HG03060 (cell line): ENCODE data around the gene ZMYND8.
"Not testable (repeated sequence)": the region's sequence is repeated elsewhere in the genome, so short reads cannot be mapped to it uniquely, and the experiment has no call there.

Experiments
- ATAC-seq: cut with Tn5 transposase; IDR thresholded peaks from one replicate; pipeline ENCODE4 v1.9.1; 2021; ENCODE audit warnings: low read depth, moderate number of reproducible peaks; ENCODE audit not compliant: unreplicated experiment

The ZMYND8 gene

GRCh38 chr20:47272893-47273590, 83.5 kb downstream of the ZMYND8 start:
- no peak for ATAC-seq

DNA sequence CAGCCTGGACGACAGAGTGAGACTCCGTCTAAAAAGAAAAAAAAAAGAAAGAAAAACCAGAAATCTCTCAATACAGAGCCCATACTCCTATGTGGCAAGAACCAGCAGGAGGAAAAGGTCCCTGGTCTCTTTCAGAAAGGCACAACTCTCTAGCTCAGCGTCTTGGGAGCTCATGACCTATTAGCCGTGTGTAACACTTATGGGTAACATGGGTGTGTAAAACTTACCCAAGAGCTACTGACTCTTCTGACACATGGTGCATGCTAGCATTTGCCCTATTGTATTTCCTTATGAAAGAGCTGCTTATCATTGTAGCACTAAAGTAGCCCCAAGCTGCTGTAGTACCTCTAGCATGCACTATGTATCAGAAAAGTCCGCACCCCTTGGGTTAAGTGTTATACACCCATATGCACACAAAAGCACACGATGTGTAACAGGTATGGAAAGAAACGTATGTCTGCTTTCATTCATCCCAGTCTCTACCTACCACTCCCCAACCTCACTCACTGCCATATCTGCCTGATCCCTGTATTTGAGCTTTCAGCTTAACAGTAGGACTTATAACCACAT, 85.4 kb downstream of the ZMYND8 start:
- no peak for ATAC-seq

- ATAC-seq, result no peak
Measured at GRCh38 chr20:47269309-47270165, 87.0 kb downstream of the ZMYND8 start.

DNA sequence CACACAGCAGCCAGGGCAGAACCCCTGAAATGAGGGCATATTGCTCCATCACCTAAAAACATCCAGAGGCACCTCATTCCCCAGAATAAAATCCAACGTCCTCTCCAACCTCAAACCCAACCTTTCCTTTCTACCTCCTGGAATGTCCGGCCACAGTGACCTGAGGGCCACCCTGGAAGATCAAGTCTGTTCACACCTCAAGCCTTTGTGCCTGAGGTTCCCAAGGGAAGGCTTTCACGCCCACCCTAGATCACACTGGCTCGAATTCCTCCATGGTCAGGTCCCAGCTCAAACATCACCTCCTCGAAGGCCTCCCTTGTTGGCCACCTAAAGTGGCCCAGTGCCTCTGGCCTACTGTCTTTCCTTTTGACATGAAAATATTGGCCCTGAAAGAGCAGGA, 88.9 kb downstream of the ZMYND8 start:
- ATAC-seq, result no peak

DNA sequence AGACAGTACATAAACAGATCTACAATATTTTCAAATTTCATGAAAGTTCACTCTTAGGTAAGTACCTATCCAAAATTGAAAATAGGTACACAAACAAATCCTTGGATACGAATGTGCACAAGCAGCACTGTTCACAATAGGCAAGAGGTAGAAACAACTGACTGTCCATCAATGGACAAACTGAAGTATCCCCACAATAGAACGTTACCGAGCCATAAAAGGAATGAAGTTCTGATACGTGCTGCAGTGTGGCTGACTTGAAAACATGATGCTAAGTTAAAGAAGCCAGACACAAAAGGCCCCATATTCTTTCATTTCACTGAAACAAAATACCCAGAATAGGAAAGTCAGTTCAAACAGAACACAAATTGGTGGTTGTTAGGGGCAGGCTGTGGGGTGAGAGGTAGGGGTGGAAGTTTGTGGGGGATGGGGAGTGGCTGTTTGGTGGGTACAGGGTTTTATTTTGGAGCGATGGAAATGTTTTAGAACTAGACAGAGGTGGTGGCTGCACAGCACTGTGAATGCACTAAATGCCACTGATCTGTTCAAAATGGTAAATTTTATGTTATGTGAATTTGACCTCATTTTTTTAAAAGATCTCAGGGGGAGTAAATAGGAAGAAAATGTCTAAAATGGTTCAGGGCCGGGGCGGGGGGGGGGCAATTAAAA, 89.5 kb downstream of the ZMYND8 start:
- no peak for ATAC-seq

DNA sequence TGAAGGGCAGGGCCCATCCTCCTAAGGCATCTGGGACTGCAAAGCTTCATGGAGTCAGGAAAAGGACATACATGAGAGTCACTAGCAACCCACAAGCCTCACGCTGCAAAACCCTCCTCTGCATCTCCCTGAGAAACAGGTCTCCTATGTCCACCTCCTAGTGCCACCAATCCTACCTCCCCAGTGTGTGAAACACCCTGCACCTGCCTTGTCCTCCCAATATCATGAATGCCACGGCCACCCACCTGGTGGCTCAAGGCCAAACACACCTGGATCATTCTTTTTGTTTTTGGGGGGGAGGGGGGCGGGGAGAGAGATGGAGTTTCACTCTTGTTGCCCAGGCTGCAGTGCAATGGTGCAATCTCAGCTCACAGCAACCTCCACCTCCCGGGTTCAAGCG, 90.5 kb downstream of the ZMYND8 start:
- no peak for ATAC-seq

GRCh38 chr20:47265214-47265613, 91.3 kb downstream of the ZMYND8 start:
- ATAC-seq, result no peak

GRCh38 chr20:47264137-47264769, 92.2 kb downstream of the ZMYND8 start:
- ATAC-seq, result not testable (repeated sequence)

DNA sequence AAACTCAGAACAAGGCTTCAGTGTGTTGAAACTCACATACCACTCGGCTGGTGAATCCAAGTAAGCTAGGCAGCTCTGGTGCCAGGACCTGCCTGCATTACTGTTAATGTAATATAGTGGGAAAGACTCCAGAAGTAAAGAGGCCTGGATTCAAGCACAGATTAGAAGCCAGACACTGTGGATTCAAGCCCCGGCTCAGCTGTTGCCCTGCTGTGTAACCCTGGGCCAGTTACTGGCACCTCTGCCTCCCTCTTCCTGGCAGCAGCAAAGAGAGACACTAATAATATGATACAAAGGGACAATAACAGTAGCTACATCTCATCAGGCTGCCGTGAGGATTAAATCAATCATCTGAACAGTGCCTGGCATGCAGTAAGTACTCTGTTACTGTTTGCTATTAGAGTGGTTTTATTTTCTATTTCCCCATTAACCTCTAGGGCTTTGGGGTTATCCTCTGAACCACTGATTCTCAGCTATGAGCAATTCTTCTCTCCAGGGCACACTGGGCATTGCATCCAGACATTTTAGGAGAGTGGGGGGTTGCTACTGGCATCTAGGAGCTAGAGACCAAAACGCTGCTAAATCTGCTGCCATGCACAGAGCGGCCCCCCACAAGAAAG, 92.9 kb downstream of the ZMYND8 start:
- no peak for ATAC-seq

DNA sequence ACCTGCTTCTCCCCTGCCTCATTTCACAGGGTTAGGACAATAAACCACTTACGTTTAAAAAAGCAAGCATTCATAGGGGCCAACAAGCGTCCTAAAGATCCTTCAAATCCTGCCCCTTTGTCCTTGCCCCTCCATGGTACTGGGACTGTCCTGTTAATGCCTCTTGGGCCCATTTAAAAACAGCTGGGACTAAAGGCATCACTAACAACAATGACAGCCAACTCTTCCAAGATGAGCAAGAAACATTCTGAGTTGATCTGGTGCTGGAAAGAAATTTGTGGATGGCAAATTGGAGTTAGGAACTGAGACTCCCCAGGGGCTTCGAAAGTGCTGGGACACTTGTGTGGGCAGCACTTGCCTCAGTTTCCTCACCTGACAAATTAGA, 93.4 kb downstream of the ZMYND8 start:
- no peak for ATAC-seq

DNA sequence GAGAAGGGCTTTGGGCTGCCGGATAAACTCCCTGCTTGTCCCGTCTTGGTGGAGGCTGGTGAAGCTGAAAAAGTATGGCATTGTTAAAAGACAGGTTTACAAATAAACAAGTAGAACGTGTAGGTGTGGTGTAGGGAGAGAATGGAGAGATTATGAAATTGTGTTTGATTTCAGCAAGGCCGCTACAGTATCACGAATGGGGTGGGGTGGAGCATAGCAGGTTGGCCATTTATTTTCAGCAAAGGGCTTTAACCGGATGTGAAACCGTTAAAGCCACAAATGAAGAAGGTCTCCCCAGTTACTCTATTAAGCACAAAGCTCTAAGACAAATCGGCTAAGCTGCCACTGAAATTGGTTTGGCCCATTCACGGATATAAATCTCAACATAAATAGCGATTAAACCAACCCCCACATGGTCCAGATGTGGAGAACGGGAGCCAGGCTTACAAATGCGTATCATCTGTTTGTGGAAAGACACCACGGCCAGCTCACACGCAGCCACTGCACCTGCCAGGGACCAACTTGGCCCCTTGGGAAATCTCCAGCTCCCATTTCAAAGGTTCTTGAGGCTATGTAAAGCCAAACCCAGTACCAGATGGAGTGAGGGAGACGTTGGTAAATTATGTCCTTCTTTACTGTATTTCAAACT, 94.0 kb downstream of the ZMYND8 start:
- ATAC-seq, result no peak

DNA sequence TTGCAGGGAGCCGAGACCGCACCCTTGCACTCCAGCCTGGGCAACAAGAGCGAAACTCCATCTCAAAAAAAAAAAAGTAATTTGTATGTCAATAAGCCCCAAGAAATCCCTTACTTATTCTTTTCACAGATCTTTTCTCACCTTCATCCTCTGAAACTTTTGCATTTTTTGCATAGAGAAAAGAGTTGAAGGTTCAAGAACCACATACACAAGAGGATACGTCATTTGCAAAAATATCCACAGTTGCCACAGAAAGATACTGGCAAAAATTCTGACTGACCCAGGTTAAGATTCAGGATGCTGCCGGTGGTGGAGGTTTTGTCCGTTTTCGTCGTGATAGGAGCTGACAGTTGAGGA, 94.5 kb downstream of the ZMYND8 start:
- no peak for ATAC-seq

GRCh38 chr20:47261161-47261774, 95.2 kb downstream of the ZMYND8 start:
- ATAC-seq, result not testable (repeated sequence)

GRCh38 chr20:47260540-47261126, 95.9 kb downstream of the ZMYND8 start:
- ATAC-seq, result not testable (repeated sequence)

DNA sequence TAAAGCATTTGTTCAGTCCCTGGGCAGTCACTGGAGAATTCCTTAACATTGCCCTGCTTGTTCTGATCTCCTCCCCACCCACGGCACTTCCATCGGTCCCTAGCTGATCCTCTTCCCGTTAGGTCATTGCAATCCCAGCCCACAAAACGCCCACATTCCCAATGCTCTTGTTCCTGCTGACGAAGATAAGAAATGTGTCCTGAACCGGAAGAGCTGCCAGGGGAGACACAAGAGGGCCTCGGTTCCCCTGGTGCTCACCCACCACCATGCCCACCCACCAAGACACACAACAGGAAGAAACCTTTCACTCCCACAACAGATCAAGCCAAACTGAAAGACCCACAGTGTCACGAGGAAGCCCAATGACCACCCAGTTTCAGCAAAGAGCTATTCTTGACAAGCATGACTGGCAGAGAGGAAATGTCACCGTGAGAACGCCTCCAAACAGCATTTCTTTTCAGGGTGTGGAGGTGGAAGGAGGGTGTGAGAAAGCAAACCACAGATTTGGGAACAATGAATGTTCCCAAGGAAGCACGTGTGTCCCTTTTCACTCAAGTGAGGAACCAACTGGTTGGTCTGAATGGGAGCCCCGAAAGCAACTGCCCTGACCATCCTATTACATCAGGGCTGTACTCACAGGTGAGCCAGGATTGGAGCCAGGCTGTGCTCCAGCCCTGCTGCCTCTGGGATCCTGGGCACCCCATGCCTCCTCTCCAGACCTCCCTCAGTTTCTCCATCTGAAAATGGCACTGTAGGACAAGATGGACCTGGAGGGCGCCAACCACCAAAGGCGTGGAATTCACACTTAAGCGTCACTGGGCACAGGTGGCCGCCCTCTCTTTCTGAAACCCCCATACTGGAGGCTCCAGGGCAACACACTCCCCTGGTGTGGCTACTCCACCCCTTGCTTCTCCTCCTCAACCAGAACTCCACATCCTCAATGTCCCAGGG, 97.5 kb downstream of the ZMYND8 start:
- peak; percentile 55 for ATAC-seq

GRCh38 chr20:47257771-47258170, 98.7 kb downstream of the ZMYND8 start:
- no peak for ATAC-seq

- no peak for ATAC-seq
Measured at GRCh38 chr20:47257256-47257655, 99.2 kb downstream of the ZMYND8 start.
